SU-DHL-6 (cell line): ENCODE results near the gene PACS2.

Experiments
- H2AFZ ChIP-seq: fragments of 200-600 bp; sonication (generic); 2 replicates; pipeline ENCODE4 v1.6.1; 2014; ENCODE audit warnings: low read depth, mild to moderate bottlenecking, moderate library complexity, mixed read lengths, antibody characterized with exemption, low read length; ENCODE audit not compliant: severe bottlenecking
- H3F3A ChIP-seq: fragments of 200-600 bp; shearing (Covaris generic); 2 replicates; pipeline ENCODE4 v1.6.0; 2016; ENCODE audit warnings: antibody characterized with exemption, mild to moderate bottlenecking; ENCODE audit not compliant: insufficient read depth
- H3K27ac ChIP-seq: fragments of 200-600 bp; sonication (generic); 2 replicates; pipeline ENCODE4 v1.5.1; 2016; ENCODE audit warnings: low read depth, mild to moderate bottlenecking, low read length, moderate library complexity, mixed read lengths
- H3K27me3 ChIP-seq: fragments of 200-600 bp; sonication (generic), shearing (Covaris generic); 2 replicates; pipeline ENCODE4 v1.6.0; 2014; ENCODE audit warnings: mild to moderate bottlenecking, low read length
- H3K36me3 ChIP-seq: fragments of 200-600 bp; sonication (generic); 2 replicates; pipeline ENCODE4 v1.6.1; 2014; ENCODE audit warnings: mild to moderate bottlenecking, low read length, mixed read lengths
- H3K4me2 ChIP-seq: fragments of 300-600, 200-600 bp; shearing (Covaris generic), sonication (generic); 2 replicates; pipeline ENCODE4 v1.6.0; 2014; ENCODE audit warnings: low read length, low read depth, mild to moderate bottlenecking; ENCODE audit not compliant: poor library complexity, severe bottlenecking
- H3K4me3 ChIP-seq: fragments of 200-600 bp; sonication (generic); 2 replicates; pipeline ENCODE4 v1.5.1; 2014; ENCODE audit warnings: antibody characterized with exemption, low read length, mild to moderate bottlenecking, mixed read lengths; ENCODE audit not compliant: insufficient read depth, poor library complexity, severe bottlenecking
- H3K79me2 ChIP-seq: fragments of 200-600 bp; sonication (generic); 2 replicates; pipeline ENCODE4 v1.6.1; 2014; ENCODE audit warnings: mild to moderate bottlenecking, low read length, moderate library complexity; ENCODE audit not compliant: insufficient read depth
- H3K9ac ChIP-seq: fragments of 200-600 bp; sonication (generic); 2 replicates; pipeline ENCODE4 v1.7.0; 2014; ENCODE audit warnings: mild to moderate bottlenecking, low read length
- H3K9me2 ChIP-seq: fragments of 200-600 bp; sonication (generic); replicated peaks from 2 replicates; pipeline ENCODE4 v1.6.1; 2014; ENCODE audit warnings: low read length; ENCODE audit not compliant: insufficient read depth
- H3K9me3 ChIP-seq: fragments of 200-600 bp; sonication (generic); 2 replicates; pipeline ENCODE4 v1.6.1; 2014; ENCODE audit warnings: low read length, mixed read lengths; ENCODE audit not compliant: insufficient read depth
- H4K20me1 ChIP-seq: fragments of 200-600 bp; sonication (generic); 2 replicates; pipeline ENCODE4 v1.6.1; 2014; ENCODE audit warnings: low read depth, mild to moderate bottlenecking, antibody characterized with exemption, low read length, moderate library complexity, mixed read lengths
- EZH2phosphoT487 ChIP-seq: fragments of 200-600 bp; sonication (generic), shearing (Covaris generic); conservative IDR thresholded peaks from 2 replicates; pipeline ENCODE4 v1.6.1; 2018; ENCODE audit warnings: mild to moderate bottlenecking, antibody characterized with exemption, low read length, moderate library complexity, mixed read lengths
- TF ChIP-seq, protein P1 (sequence below): fragments of 200-600 bp; sonication (generic); IDR thresholded peaks from one replicate; pipeline ENCODE4 v1.5.1; 2017; ENCODE audit warnings: antibody characterized with exemption, mild to moderate bottlenecking, low read length, moderate library complexity; ENCODE audit not compliant: insufficient read depth, poor library complexity, severe bottlenecking

PACS2 gene

DNA sequence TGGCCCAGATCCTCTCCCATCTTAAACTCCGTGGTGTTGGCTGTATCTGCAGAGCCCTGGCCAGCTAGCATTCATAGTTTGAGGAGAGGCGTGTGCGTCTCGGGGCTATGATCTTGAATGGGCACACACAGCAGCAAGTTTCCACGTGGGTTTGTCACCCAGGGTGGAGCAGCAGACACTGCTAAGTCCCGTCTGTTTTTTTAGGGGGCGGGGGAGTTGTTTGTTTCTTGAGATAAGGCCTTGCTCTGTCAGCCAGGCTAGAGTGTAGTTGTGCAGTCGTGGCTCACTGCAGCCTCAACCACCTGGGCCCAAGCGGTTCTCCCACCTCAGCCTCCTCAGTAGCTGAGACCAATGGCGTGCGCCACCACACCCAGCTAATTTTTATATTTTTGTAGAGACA, 63.7 kb downstream of the PACS2 start:
- H3F3A ChIP-seq, result no peaks in the 10 kb centered on the region
- H2AFZ ChIP-seq, result no peak overlapping the region
- H3K9me2 ChIP-seq, result no peaks in the 10 kb centered on the region
- no peaks in the 10 kb centered on the region for H3K9me3 ChIP-seq
- TF ChIP-seq, protein P1, sequence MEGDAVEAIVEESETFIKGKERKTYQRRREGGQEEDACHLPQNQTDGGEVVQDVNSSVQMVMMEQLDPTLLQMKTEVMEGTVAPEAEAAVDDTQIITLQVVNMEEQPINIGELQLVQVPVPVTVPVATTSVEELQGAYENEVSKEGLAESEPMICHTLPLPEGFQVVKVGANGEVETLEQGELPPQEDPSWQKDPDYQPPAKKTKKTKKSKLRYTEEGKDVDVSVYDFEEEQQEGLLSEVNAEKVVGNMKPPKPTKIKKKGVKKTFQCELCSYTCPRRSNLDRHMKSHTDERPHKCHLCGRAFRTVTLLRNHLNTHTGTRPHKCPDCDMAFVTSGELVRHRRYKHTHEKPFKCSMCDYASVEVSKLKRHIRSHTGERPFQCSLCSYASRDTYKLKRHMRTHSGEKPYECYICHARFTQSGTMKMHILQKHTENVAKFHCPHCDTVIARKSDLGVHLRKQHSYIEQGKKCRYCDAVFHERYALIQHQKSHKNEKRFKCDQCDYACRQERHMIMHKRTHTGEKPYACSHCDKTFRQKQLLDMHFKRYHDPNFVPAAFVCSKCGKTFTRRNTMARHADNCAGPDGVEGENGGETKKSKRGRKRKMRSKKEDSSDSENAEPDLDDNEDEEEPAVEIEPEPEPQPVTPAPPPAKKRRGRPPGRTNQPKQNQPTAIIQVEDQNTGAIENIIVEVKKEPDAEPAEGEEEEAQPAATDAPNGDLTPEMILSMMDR, result no peak
- no peak for TF ChIP-seq EZH2phosphoT487
- H4K20me1 ChIP-seq, result no peaks in the 10 kb centered on the region
- no peaks in the 10 kb centered on the region for H3K27me3 ChIP-seq
- H3K36me3 ChIP-seq, result no peaks in the 10 kb centered on the region
- H3K27ac ChIP-seq, result no peak overlapping the region
- H3K9ac ChIP-seq, result no peak overlapping the region
- H3K4me3 ChIP-seq, result no peak overlapping the region
- no peaks in the 10 kb centered on the region for H3K79me2 ChIP-seq
- H3K4me2 ChIP-seq, result no peak overlapping the region

DNA sequence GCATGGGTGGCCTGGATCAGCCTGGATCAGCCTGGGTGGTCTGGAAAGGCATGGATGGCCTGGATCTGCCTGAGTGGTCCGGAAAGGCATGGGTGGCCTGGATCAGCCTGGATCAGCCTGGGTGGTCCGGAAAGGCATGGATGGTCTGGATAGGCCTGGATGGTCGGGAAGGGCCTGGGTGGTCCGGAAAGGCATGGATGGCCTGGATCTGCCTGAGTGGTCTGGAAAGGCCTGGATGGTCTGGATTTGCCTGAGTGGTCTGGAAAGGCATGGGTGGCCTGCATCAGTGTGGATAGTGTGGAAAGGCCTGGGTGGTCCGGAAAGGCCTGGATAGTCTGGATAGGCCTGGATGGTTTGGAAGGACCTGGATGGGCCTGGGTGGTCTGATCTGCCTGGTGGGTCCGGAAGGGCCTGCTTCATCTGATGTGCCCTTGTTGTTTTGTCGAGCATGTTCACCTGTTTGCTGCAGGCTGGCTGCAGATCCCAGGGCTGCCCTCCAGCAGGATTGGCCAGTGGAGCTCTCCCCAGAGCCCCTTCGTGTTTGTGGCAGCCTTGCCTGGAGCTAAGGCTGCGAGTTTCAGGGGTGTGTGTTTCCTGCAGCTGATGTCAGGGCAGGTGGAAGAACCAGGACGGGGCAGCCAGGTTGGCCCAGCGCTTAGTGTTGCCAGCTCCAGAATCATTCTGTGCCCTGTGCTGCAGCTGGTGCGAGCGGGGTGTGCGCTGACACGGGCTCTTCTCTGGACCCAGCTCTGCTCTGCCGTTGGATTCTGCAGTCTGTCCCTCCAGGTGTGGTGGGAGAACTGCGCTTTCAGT, 64.5 kb downstream of the PACS2 start:
- H3K4me3 ChIP-seq, result no peak overlapping the region
- no peak overlapping the region for H3K27ac ChIP-seq
- TF ChIP-seq EZH2phosphoT487, result no peak

DNA sequence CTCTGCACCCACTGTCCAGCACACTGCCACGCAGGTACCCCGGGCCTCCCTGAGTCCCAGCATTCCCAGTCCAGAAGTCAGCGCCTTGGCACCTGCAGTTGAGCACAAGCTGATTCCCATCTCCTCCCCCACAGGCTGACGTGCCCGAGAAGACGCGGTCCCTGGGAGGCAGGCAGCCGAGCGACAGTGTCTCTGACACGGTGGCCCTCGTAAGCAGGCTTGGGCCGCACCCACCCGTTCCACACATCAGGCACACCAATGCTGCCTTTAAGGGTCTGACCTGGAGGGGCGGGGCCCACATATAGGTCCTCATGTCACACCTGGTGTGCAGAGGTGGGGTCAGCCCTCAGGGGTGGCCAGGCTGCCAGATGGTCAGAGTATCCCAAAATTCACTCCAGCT, 65.4 kb downstream of the PACS2 start:
- Histone ChIP-seq H2AFZ (no peak overlapping the region), H3K36me3 (no peaks in the 10 kb centered on the region), H3F3A (no peaks in the 10 kb centered on the region), H3K9ac (no peak overlapping the region), H3K9me3 (no peaks in the 10 kb centered on the region), H3K27ac (no peak overlapping the region), H3K9me2 (no peaks in the 10 kb centered on the region), H3K4me2 (no peak overlapping the region), H3K79me2 (no peaks in the 10 kb centered on the region), H3K27me3 (no peaks in the 10 kb centered on the region), H4K20me1 (no peaks in the 10 kb centered on the region), H3K4me3 (no peak overlapping the region)
- TF ChIP-seq, protein P1, result no peak
- TF ChIP-seq EZH2phosphoT487, result no peak

More for the DNA sequence above, 64.5 kb downstream of the PACS2 start:
- H3K9me3 ChIP-seq, result no peaks in the 10 kb centered on the region
- H3K9me2 ChIP-seq, result no peaks in the 10 kb centered on the region
- no peaks in the 10 kb centered on the region for H3K79me2 ChIP-seq
- H3K4me2 ChIP-seq, result no peak overlapping the region
- no peaks in the 10 kb centered on the region for H3F3A ChIP-seq
- no peaks in the 10 kb centered on the region for H4K20me1 ChIP-seq
- H2AFZ ChIP-seq, result no peak overlapping the region
- no peaks in the 10 kb centered on the region for H3K27me3 ChIP-seq
- H3K9ac ChIP-seq, result no peak overlapping the region
- H3K36me3 ChIP-seq, result no peaks in the 10 kb centered on the region

DNA sequence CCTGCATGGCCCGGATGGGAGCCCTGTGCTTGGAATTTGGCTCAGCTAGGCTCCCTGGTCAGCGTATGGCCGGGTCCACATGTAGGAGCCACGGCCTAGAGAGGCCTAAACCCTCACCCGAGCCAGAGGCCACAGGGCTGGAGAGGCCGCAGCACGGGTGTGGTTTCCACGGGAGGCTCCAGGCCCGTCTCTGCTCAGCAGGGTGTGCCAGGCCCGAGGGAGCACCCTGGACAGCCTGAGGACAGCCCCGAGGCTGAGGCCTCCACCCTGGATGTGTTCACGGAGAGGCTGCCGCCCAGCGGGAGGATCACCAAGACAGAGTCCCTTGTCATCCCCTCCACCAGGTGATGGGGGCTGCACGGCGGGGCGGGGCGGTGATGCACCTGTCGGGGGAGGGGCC, 66.2 kb downstream of the PACS2 start:
- Histone ChIP-seq H3K36me3 (no peaks in the 10 kb centered on the region), H3K4me3 (no peak overlapping the region), H2AFZ (no peak overlapping the region), H3K9me2 (no peaks in the 10 kb centered on the region), H3K79me2 (no peaks in the 10 kb centered on the region), H3K4me2 (no peak overlapping the region), H3F3A (no peaks in the 10 kb centered on the region), H3K9ac (no peak overlapping the region), H3K27ac (no peak overlapping the region), H4K20me1 (no peaks in the 10 kb centered on the region), H3K27me3 (no peaks in the 10 kb centered on the region), H3K9me3 (no peaks in the 10 kb centered on the region)
- TF ChIP-seq EZH2phosphoT487, result no peak
- TF ChIP-seq, protein P1, result no peak
